Fibroblast of lung (primary cell): ENCODE measurements around the gene ANKZF1. TPM values are rescaled to one million over a fixed set of nuclear protein-coding genes. Genes with fewer than 3 reads are reported as not detected.

ENCODE experiments used
- DNase-seq, 2 donors: peaks; one replicate each; pipeline versions ENCODE4 v3.0.0 to v3.0.0-alpha.2; 2010; ENCODE audit warnings: low read depth in 2 of 2
- H2AFZ ChIP-seq: 2 replicates; pipeline ENCODE4 v1.5.1; 2012; ENCODE audit warnings: low read length, control low read depth, inconsistent platforms
- H3K27ac ChIP-seq: 2 replicates; pipeline ENCODE4 v1.5.1; 2011; ENCODE audit warnings: low read length, control low read depth; ENCODE audit not compliant: insufficient read depth
- H3K27me3 ChIP-seq: 2 replicates; pipeline ENCODE4 v1.5.1; 2011; ENCODE audit warnings: mild to moderate bottlenecking, low read length; ENCODE audit not compliant: control insufficient read depth, insufficient read depth
- H3K36me3 ChIP-seq: 2 replicates; pipeline ENCODE4 v1.5.1; 2011; ENCODE audit warnings: low read length; ENCODE audit not compliant: control insufficient read depth, insufficient read depth
- H3K4me1 ChIP-seq: 2 replicates; pipeline ENCODE4 v1.5.1; 2011; ENCODE audit warnings: low read length; ENCODE audit not compliant: control insufficient read depth, insufficient read depth; ENCODE audit errors: extremely low read depth
- H3K4me2 ChIP-seq: 2 replicates; pipeline ENCODE4 v1.5.1; 2011; ENCODE audit warnings: low read length, control low read depth; ENCODE audit not compliant: insufficient read depth; ENCODE audit errors: extremely low read depth
- H3K4me3 ChIP-seq, 4 experiments: fragments of 200-600 bp in 1 of 4; sonication (generic) in 1 of 4; replicated peaks in 1 of 4; 2 replicates each; pipeline ENCODE4 v1.5.1; 2011 to 2016; ENCODE audit warnings: low read length in 4 of 4, low read depth in 3 of 4, mild to moderate bottlenecking in 3 of 4, control low read depth in 2 of 4, inconsistent platforms in 1 of 4, mixed read lengths in 1 of 4; ENCODE audit not compliant: insufficient read depth in 1 of 4; ENCODE audit errors: control extremely low read depth in 1 of 4
- H3K79me2 ChIP-seq: 2 replicates; pipeline ENCODE4 v1.5.1; 2012; ENCODE audit warnings: mild to moderate bottlenecking, low read length, inconsistent platforms; ENCODE audit not compliant: control insufficient read depth, insufficient read depth
- H3K9ac ChIP-seq: 2 replicates; pipeline ENCODE4 v1.5.1; 2011; ENCODE audit warnings: mild to moderate bottlenecking, low read length, control low read depth; ENCODE audit not compliant: insufficient read depth
- H3K9me3 ChIP-seq: 2 replicates; pipeline ENCODE4 v1.5.1; 2012; ENCODE audit warnings: low read depth, low read length; ENCODE audit not compliant: control insufficient read depth, insufficient read depth
- H4K20me1 ChIP-seq: 2 replicates; pipeline ENCODE4 v1.5.1; 2011; ENCODE audit warnings: low read length; ENCODE audit not compliant: control insufficient read depth, insufficient read depth; ENCODE audit errors: extremely low read depth
- CTCF ChIP-seq, 2 donors: IDR thresholded peaks in 1 of 2; conservative IDR thresholded peaks in 1 of 2; 1 replicate in 1 of 2; 2 replicates in 1 of 2; pipeline ENCODE4 v1.5.1; 2011 to 2012; ENCODE audit warnings: low read length in 2 of 2, control low read depth in 1 of 2, inconsistent platforms in 1 of 2, low read depth in 1 of 2, mild to moderate bottlenecking in 1 of 2
- EZH2 ChIP-seq: IDR thresholded peaks from 2 replicates; pipeline ENCODE4 v1.5.1; 2012; ENCODE audit warnings: low read length, control low read depth, mild to moderate bottlenecking; ENCODE audit errors: missing control alignments
- polyA plus RNA-seq, 2 donors: library from polyadenylated mRNA; depleted of rRNA in 1 of 2; stranded (reverse) in 1 of 2; unstranded in 1 of 2; fragments of >200 nt; gene quantifications; 2 replicates each; pipeline ENCODE4 v1.2.1, GENCODE V29; 2011 to 2012; ENCODE audit warnings: missing spikeins in 1 of 2
- total RNA-seq: library from RNA; depleted of rRNA; stranded (reverse); fragments of >200 nt; gene quantifications from 2 replicates; pipeline ENCODE4 v1.2.1, GENCODE V29; 2014

ANKZF1 gene
- total and polyA plus RNA-seq, 2 donors (not counting 1 experiment from before 2014, with no cell fraction given): 13.2 to 32.7 TPM

DNA sequence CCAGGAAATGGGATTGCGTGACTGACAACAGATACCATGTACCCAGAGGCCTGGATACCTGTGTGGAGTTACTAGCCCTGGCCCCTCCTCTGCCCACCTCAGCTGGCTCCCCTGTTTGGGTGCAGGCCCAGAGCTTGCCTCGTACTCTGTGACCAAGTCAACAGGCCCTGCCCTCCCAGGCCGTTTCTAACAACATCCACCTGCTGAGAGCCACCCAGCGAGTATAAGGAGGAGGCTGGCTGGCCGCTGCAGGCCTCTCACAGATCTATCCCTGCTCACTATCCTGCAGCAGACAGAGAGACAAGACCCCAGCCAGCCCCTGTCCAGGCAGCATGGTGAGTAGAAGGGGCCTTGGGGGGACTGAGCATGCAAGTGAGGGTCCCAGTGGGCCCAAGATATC is 36.6 kb downstream of the ANKZF1 start:
- no peaks in the 10 kb centered on the region for H3K9me3 ChIP-seq

DNA sequence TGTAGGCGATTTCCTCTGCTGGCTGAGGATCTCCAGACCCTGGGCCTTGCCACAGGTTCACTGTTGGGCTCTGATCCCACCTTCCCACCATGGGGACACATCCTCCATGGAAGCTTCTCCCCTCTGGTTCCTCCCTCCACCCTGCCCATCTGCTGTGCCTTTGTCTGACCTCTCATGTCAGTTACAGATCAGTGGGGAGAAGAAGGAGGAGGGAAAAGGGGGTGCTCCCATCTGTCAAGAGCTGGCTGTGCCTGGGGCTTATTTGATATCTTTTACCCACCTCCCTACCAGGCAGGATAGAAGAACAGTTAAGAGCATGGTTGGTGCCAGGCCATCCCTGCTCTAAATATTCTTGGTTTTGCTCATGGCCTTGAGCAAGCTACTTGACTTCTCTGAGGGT is 37.3 kb downstream of the ANKZF1 start:
- H3K9ac ChIP-seq: no peak overlapping the region
- H3K9me3 ChIP-seq: no peaks in the 10 kb centered on the region
- no peaks in the 10 kb centered on the region for H3K36me3 ChIP-seq
- no peak for TF ChIP-seq CTCF (conservative IDR thresholded peaks at IDR 0.05 in 1 of 2, IDR thresholded peaks at IDR 0.05 in 1 of 2; ENCODE audit: low read depth in 1 of 2, low read length in 2 of 2)
- TF ChIP-seq EZH2: no peak
- peaks cover 18% of the 10 kb centered on the region for H3K27me3 ChIP-seq
- no peaks in the 10 kb centered on the region for H4K20me1 ChIP-seq
- H2AFZ ChIP-seq: no peak overlapping the region
- H3K27ac ChIP-seq: no peak overlapping the region
- no peak overlapping the region for H3K4me3 ChIP-seq
- DNase-seq: no peak
- no peaks in the 10 kb centered on the region for H3K4me1 ChIP-seq
- H3K4me2 ChIP-seq: no peak overlapping the region
- no peaks in the 10 kb centered on the region for H3K79me2 ChIP-seq

More for the DNA sequence above, 36.6 kb downstream of the ANKZF1 start:
- Histone ChIP-seq H4K20me1 (no peaks in the 10 kb centered on the region), H3K4me1 (no peaks in the 10 kb centered on the region), H3K4me2 (no peak overlapping the region), H2AFZ (no peak overlapping the region), H3K27me3 (peaks cover 17% of the 10 kb centered on the region), H3K36me3 (no peaks in the 10 kb centered on the region), H3K9ac (no peak overlapping the region), H3K4me3 (no peak overlapping the region), H3K27ac (no peak overlapping the region), H3K79me2 (no peaks in the 10 kb centered on the region)
- no peak for DNase-seq
- TF ChIP-seq EZH2: no peak
- no peak for TF ChIP-seq CTCF (conservative IDR thresholded peaks at IDR 0.05 in 1 of 2, IDR thresholded peaks at IDR 0.05 in 1 of 2; ENCODE audit: low read depth in 1 of 2, low read length in 2 of 2)

DNA sequence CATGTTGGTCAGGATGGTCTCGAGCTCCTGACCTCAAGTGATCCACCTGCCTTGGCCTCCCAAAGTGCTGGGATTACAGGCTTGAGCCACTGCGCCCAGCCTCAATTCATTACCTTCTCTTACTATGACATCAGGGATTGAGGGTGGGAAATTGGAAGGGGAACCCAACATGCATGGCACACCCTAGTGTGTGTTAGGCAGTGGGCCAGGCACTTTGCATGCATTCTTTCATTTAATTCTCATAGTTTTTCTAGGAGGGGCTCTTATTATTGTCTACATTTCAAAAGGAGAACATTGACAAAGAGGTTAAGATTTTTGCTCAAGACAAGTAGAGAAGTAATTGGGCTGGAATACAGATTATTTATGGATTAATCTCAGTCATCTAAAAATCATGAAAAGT is 38.7 kb downstream of the ANKZF1 start:
- Histone ChIP-seq H3K36me3 (no peaks in the 10 kb centered on the region), H2AFZ (no peak overlapping the region), H4K20me1 (no peaks in the 10 kb centered on the region), H3K9me3 (no peaks in the 10 kb centered on the region), H3K9ac (no peak overlapping the region), H3K79me2 (no peaks in the 10 kb centered on the region), H3K4me1 (no peaks in the 10 kb centered on the region), H3K27me3 (peaks cover 18% of the 10 kb centered on the region), H3K4me2 (no peak overlapping the region), H3K4me3 (no peak overlapping the region), H3K27ac (no peak overlapping the region)
- TF ChIP-seq CTCF (conservative IDR thresholded peaks at IDR 0.05 in 1 of 2, IDR thresholded peaks at IDR 0.05 in 1 of 2; ENCODE audit: low read depth in 1 of 2, low read length in 2 of 2) (no peak), EZH2 (no peak)
- no peak for DNase-seq
